Activated T-cell treated with anti-CD3 and anti-CD28 coated beads, Interleukin-2, amount 50 U/mL, for 1 hour (primary cell): Measurements from ENCODE around the gene LCLAT1.
"Not testable (repeated sequence)": the region's sequence is repeated elsewhere in the genome, so short reads cannot be mapped to it uniquely, and the experiment has no call there.

Source experiments
- DNase-seq: peaks from one replicate; pipeline ENCODE4 v3.0.0-alpha.2; 2020

The LCLAT1 gene

DNA sequence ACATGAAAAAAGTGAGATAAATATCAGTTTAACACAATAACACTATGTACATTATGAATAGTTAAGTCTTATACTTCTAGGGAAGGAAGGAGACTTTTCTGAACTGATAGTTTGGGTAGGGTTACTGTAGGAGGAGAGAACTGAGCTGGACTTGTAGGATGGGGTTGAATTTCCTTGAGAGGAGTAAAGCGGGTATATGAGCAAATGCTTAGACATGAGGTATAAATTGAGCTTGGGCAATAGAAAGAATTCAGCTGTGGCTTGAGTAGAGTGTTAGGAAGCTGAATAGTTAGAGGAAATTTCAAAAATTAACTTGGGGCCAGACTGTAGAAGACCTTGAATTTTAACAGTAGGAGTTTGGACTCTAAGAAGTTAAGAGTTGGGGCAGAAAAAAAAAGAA lies 45.1 kb downstream of the LCLAT1 start:
- no peak for DNase-seq

DNA sequence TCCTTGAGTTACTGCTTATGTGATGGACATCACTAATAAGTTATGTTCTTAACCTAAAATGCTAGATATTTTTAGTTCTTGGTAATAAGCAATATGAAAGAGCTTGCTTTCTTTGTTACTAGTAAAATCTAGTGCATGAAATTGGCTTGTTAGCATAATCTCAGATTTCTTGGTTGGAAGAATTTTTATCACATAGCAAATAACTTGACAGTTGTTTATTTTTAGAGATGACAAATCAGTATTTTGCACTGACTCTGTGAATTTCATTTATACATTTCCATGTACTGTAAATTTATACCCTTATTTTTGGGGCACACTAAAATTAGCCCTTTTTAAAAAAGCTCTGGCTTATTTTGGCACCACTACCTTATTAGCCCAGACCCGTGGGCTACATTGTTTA lies 45.6 kb downstream of the LCLAT1 start:
- DNase-seq = no peak

DNA sequence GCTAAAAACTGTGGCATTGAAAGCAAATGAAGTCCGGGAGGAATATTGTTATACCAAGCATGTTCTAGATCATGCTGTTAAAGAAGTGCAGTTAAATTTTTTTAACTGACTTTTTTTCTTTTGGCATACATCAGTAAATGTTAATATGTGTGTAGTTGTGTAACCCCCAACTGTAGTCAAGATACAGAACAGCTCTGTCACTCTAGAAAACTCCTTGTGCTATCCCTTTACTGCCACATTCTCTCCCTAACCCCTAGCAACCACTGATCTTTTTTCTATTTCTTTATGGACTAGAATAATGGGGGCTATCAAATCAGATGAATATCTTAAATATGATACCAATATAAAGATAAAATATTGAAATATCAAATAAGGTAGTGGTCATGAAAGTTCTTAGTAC lies 46.4 kb downstream of the LCLAT1 start:
- DNase-seq = no peak

DNA sequence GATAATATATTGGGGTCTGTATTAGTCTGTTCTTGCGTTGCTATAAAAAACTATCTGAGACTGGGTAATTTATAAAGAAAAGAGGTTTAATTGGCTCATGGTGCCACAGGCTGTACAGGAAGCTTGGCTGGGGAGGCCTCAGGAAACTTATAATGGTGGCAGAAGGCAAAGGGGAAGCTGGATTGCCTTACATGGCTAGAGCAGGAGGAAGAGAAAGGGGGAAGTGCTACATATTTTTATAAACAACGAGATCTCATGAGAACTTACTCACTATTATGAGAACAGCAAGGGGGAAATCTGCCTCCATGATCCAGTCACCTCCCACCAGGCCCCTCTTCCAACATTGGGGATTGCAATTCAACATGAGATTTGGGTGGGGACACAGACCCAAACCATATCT lies 48.9 kb downstream of the LCLAT1 start:
- not testable (repeated sequence) for DNase-seq

DNA sequence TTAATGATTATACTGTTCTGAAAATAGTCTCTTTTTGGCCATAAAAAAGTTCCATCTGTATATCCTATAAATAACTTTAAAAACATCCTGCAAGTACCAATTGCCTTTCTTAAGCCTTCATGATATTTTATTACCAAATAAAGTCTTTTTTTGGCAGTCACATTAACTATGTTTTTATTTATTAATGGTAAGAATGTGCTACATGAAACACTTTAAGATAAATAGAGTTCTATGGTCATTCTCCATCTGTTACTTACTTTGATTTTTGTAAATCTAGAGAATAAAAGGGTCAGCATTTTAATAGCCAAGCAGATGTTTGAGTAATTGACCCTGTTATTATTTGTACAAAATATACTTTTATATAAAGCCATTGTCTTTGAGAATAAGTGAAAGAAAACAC lies 52.6 kb downstream of the LCLAT1 start:
- no peak for DNase-seq

DNA sequence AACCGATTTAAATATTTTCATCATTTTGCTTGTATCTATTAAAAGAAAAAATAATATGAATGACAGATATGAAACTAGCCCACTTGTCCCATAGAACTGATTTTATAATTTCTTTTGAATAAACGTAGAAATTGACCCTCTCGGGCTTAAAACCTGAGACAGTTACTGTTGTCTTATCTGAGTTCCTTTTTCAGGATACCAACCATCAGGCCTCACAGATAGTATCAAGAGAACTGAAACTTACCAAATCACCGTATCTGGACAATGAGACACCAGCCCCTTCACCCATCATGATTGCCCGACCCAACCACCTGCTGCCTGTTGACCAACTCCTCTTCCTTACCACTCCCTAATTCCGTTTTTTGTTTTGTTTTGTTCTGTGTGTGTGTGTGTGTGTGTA lies 53.7 kb downstream of the LCLAT1 start:
- no peak for DNase-seq

DNA sequence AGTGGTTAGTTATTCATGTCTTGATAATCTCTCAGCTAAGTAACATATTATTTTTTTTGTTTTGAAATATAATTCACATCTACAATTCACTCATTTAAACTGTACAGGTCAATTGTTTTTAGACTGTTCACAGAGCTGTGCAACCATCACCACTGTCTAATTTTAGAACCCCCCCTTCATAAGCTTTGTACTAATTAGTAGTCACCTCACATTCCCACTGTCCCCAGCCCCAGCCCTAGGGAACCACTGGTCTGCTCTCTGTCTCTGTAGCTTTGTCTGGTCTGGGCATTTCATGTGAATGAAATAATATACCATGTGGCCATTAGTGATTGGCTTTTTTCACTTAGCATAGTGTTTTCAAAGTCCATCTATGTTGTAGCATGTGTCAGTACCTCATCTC lies 55.3 kb downstream of the LCLAT1 start:
- no peak for DNase-seq

DNA sequence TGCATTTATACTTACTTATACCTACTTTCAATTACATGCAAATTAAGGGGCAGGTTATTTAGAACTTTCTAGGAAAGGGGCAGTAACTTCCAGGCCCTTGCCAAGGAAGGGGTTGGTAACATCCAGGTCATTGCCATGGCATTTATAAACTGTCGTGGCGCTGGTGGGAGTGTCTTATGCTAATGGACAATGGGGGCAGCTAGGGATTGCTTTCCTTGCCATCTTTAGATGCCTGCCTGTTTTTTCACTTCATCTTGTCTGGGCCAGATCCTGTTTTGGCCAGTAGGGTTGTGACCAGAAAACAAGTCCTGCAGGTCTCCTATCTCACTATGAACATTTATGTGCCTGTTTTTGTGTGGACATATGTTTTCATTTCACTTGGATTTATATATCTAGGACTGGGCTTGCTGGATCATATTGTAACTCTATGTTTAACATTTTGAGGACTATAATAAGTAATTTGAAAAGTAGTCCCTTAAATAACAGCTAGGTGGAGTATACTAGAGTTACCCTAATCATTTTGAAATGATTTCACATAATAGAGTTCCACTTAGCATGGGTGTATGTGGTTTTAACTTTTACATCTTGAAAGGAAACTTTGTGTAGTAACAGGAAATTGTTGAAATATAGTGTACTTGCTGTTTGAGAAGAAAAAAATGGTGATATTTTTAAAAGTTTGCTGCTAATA lies 56.1 kb downstream of the LCLAT1 start:
- no peak for DNase-seq

DNA sequence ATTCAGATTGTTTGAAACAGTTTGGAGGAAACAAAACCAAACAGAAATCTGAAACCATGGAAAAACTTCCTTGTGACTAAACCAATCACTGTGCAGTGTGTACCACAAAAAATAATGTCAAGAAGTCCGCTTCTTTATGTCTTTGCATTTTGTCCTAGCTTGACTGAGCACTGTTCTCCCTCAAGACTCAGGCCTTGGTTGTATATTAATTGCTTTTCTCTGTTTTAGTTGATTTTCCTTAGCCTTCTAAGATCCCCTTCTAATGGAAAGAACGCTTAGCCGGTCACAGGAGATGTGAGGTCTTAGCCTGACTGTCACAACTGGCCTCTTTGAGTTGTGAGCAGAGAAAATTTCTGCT lies 56.6 kb downstream of the LCLAT1 start:
- DNase-seq = no peak

DNA sequence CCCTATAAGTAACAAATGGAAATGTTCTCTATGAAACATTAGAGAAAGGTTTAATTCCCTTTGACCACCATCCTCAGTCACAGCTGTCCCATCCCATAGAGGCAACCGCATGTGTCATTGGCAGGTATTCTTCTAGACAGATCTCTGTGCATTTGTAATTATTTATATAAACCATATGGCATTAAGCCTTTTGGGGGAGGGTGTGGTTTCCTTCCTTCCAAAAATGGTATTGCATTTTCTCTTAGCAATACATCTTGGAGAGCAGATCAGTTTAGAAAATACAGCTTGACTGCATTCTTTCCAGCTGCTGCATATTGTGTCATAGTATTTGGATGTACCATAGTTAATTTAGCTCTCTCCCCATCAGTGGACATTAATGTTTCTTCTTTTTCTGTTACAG lies 57.7 kb downstream of the LCLAT1 start:
- DNase-seq = no peak

DNA sequence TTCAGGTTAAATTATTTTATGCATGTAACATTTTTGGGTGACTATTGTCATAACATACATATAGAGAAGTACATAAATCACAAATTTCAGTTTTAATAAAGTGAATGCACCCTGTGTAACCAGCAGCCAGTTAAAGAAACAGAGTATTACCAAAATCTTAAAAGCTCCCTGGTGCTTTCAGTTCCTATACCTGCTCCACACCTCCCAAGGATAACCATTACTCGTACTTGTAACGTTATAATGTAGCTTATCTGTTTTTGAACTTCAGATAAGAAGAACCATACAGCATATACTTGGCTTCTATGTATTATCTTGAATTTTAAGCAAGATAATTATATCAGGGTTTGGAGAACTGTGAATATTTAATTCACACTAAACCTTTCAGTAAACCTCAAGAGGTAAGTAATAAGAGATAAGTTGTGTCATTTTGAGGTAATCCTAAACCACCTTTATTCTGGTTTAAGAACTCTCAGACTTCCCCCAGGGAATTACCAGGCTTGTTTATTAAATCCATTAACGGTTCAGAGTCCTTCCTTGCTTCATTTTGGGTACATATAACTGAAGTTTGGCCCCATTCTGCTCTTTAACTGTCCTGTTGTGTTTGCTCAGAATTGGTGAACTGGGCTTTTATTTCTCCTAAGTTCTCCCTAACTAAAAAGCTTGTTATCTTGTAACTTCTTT lies 58.6 kb downstream of the LCLAT1 start:
- no peak for DNase-seq

DNA sequence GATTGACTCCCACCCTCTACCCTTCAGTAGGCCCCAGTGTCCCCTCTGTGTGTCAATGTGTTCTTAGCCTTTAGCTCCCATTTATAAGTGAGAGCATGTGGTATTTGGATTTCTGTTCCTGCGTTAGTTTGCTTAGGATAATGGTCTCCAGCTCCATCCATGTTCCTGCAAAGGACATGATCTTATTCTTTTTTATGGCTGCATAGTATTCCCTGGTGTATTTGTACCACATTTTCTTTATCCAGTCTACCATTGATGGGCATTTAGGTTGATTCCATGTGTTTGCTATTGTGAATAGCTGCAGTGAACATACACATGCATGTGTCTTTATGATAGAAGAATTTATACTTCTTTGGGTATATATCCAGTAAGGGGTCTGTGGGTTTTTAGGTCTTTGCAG lies 60.4 kb downstream of the LCLAT1 start:
- DNase-seq = not testable (repeated sequence)

DNA sequence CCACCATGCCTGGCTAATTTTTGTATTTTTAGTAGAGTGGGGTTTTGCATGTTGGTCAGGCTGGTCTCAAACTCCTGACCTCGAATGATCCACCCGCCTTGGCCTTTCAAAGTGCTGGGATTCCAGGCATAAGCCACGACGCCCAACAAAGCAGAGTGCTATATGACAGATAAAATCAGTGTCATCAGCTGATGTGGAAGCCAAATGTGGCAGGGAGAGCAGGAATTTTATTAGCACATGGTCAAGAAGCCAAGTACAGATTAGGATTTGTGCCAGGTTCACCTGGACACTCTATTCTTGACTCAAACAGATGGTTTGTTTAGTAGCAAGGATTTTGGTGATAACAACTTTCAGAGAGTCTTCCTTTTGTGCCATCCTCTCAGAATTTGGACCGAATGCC lies 62.7 kb downstream of the LCLAT1 start:
- no peak for DNase-seq

DNA sequence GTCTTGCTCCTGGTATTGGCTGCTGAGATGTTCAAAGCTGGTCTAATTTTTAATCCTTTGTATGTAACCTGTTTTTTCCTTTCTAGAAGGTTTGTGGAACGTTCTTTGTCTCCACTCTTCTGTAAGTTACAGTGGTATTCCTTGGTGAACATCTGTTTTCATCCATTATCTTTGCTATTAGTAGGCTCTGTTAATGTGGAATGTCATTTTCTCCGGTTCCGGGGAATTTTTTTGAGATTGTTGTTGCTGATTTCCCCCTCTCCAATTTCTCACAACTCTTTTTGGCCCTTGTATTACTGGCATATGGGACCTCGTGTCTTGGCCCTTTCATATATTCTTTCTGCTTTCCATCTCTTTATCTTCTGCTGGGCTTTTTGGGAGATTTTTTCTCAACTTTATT lies 63.4 kb downstream of the LCLAT1 start:
- no peak for DNase-seq

DNA sequence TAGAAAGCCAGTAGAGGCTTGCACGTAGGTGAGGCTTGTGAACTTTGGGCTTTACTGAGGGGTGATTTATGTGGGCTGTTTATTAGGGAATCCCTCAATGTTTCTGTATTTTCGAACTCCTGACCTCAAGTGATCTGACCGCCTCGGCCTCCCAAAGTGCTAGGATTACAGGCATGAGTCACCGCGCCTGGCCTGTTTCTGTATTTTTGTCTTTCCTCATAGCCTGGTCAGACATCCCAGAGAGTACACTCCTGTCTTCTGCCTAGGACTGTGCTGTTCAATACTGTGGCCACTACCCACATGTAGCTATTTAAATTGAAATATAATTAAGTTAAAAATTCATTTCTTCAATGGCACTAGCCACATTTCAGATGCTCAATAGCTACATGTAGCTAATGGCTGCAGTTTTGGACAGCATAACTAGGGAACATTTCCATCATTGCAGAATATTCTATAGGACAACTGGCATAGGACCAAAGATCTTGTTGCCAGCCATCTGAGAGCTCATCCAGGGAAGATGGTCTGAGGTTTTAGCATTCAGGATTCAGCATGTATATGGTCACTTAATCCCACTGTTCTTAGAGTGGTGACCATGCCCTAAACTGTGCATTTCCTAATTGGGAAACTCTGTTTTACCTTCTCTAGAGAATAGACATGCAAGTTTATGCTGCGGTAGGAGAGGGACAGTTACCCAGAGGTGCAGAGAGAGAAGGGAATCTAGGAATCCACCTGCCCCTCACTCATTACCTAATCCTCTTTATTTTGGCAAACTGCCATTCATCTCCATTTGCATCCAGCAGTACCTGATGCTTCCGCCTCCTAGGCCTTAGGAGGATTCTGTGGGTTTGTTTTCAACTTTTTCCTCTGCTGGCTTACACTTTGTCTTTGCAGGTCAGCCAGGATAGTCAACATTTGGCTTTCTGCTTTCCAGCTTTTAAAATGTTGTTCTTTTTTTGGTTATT lies 64.4 kb downstream of the LCLAT1 start:
- DNase-seq = no peak

DNA sequence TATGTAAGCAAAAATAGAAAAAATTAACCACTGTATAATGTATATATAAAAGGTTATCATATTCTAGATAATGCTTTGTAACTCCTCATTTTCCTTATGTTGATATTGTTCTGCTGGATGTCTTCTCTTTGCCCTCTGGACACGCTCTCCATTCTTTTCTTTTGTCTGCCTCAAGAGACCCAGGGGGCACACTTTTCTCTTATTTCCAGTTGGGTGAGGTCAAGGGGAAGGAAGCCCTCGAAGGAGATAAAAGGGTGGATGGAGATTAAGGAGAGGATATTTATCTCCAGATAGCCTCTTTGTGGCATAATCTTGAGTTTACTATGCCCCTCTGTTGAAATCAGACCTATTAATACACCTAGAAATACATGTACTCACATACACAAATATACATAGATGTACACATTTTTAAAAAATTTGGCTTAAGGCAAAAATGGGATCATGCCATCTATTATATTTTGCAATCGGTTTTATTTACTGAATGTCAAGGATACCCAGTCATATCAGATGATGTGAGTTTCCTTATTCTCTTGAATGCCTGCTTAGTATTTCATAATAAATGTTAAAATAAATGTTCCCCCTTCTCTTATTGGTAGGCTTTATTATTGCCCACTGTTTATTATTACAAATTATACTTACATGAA lies 65.3 kb downstream of the LCLAT1 start:
- no peak for DNase-seq

DNA sequence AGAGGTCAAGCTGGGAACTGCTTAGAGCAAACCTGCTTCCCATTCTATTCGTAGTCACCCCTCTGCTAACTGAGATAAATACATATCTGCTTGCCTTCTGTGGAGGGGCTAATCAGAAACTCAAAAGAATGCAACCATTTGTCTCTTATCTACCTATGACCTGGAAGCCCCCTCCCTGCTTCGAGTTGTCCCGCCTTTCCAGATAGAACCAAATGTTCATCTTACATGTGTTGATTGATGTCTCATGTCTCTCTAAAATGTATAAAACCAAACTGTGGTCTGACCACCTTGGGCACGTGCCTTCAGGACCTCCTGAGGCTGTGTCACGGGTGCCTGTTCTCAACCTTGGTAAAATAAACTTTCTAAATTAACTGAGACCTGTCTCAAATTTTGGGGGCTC lies 66.6 kb downstream of the LCLAT1 start:
- DNase-seq = not testable (repeated sequence)

DNA sequence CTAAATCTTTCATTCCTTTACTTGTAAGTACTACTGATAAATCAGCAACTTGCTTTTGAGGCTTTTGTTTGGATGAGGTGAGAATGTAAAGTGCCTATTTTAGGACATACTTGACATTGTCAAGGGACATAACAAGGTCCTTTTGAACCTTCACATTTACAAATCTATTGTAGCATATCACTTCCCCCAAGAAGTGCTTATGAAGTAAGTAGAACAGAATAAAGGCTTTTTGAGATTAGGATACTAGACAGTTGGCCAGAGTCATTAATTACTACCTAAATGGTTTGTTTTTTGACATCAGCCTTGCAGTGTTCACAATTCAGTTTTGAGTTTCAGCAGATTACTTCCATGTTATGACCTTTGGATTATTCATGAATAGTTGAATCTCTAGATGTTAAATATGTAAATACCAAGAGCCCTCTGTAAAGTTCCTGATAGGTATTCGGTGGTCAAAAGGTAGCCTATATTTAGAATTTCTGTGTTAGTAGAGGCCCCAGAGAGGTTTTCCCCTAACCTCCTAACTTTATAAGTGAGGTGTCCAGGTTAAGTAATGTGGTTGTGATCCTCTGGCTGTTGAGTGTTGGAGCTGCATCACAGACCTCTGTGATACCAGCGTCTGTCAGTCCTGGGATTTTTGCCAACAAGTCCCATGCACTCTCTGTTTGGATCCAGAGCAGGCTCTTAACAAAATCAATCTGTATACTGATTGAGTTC lies 67.2 kb downstream of the LCLAT1 start:
- no peak for DNase-seq

DNA sequence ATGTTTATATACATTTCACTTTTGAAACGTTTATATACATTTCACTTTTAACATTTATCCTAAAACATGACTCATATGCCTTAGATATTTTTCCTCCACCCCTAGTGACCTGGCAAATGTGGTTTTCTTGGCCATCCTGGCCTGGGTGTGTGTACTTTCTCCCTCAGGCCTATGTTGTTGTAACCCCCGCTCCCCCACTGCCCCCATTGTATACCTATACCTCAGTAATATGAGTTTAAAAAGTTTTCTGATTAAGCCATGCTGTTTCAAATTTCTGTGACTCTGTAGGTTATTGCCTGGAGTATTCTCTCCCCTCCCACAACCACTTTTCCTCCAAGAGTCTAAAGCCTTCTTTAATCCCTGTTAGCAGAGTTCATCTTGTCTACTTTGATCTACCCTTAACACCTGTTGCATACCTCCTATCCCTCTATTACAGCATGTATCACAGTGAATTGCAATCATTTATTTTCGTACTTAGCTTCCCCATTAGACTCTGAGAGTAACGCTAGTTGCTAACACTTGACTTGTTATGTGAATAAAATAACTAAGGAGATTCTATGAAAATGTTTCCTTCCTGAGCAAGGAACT lies 67.9 kb downstream of the LCLAT1 start:
- DNase-seq = no peak

DNA sequence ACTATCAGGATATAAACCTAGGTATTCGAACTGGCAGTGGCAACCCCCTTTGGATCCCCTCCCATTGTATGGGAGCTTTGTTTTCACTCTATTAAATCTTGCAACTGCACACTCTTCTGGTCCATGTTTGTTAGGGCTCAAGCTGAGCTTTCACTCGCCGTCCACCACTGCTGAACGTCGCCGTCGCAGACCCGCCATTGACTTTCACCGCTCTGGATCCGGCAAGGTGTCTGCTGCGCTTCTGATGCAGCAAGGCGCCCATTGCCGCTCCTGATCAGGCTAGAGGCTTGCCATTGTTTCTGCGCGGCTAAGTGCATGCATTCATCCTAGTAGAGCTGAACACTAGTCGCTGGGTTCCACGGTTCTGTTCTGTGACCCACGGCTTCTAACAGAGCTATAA lies 69.1 kb downstream of the LCLAT1 start:
- no peak for DNase-seq

DNA sequence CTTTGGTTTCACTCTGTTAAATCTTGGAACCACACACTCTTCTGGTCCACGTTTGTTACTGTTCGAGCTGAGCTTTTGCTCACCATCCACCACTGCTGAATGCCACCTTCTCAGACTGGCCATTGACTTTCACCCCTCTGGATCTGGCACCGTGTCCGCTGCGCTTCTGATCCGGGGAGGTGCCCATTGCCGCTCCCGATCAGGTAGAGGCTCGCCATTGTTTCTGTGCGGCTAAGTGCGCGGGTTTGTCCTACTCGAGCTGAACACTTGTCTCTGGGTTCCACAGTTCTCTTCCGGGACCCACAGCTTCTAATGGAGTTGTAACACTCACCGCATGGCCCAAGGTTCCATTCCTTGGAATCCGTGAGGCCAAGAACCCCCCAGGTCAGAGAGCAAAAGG lies 72.8 kb downstream of the LCLAT1 start:
- no peak for DNase-seq

DNA sequence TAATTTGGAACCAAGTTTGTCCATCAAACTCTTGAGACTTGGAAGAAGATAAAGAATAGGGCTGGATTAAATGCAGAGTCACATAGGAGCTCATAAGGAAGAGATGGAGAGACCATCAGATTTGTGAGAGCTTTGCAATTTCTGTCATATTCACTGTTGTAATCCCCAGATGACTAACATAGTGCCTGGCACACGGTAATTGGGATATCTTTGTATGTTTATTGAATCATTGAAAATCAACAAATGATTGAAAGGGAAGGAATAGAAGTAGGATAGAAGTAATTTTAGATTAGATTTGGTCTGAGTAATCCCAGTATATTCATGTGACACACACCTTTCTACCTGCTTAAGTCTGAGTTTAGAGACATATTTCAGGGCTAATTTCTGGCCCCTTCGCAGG lies 75.4 kb downstream of the LCLAT1 start:
- DNase-seq = no peak
